Left colon (tissue), 2 donors: Measurements from ENCODE around the gene PLEKHG4B. TPM values are rescaled to one million over a fixed set of nuclear protein-coding genes. Genes with fewer than 3 reads are reported as not detected.
"Not testable (repeated sequence)": the region's sequence is repeated elsewhere in the genome, so short reads cannot be mapped to it uniquely, and the experiment has no call there.

Experiments
- ATAC-seq: fragments of 200-7000 bp; cut with Tn5 transposase; one replicate; pipeline ENCODE4 v1.9.1; 2020; ENCODE audit warnings: mild to moderate bottlenecking, moderate library complexity
- DNase-seq, 2 donors: peaks; one replicate each; pipeline ENCODE4 v3.0.0-alpha.2; 2020
- intact Hi-C, 2 donors: fragments of 100-400 bp; cut with DNase I in 1 of 2; cut with micrococcal nuclease in 1 of 2; formaldehyde crosslinking; loops; one replicate each; pipeline versions ENCODE4 v1.11.2 to v1.14.0; 2022; cut with DNase I, micrococcal nuclease
- total RNA-seq, 2 donors: library from RNA; stranded (reverse); fragmentation: NEBNext Ultra II Directional; extraction: Animal tissue kit (Norgen Biotek cat#: 25700); gene quantifications; one replicate each; pipeline ENCODE4 v1.2.1, GENCODE V29; 2021
- donor health status: DM: no; HTN: no; CAD: no.
- donor health status: DM: yes; HTN: yes; CAD: no.

Gene PLEKHG4B
- total RNA-seq, 2 donors from 2014 or later, result 0.39 TPM; not detected in 1

DNA sequence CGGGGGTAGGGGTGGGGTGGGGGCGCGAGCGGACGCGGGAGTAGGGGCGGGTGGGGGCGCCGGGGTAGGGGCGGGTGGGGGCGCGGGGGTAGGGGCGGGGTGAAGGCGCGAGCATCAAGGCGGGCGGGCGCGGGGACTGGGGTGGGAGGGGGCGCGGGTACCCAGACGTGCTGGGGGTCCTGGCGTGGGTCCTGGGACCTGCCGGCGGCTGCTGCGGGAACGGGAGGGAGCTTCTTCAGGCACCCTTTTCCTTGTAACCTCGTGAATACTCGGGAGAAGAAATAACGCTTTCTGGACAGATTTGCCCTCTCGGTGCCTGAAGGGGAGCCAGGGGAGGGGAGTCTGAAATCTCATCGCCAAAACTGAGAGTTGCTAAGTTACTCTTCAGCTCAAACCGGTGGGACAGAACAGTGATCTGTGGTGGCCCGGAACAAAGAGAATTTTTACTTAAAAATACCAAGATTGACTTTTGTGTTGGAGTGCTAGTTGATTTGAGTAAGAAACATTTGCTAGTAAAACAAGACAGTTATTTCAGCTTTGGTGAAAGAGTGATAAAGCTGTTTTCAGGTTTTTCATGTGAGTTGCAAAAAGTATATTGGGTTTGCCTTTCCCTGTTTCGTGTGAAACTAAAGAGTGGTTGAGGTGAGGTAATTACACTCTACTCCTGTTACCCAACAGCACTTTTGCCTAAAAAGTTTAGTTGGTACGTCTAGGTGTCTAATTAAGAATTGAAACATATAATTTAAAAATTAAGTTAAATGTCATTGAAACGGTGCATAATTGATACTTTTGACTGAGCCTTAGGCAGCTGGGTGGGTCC lies 643 bp downstream of the PLEKHG4B start:
- ATAC-seq (no peak), DNase-seq (no peak)
- intact Hi-C loops, result no loop called here

DNA sequence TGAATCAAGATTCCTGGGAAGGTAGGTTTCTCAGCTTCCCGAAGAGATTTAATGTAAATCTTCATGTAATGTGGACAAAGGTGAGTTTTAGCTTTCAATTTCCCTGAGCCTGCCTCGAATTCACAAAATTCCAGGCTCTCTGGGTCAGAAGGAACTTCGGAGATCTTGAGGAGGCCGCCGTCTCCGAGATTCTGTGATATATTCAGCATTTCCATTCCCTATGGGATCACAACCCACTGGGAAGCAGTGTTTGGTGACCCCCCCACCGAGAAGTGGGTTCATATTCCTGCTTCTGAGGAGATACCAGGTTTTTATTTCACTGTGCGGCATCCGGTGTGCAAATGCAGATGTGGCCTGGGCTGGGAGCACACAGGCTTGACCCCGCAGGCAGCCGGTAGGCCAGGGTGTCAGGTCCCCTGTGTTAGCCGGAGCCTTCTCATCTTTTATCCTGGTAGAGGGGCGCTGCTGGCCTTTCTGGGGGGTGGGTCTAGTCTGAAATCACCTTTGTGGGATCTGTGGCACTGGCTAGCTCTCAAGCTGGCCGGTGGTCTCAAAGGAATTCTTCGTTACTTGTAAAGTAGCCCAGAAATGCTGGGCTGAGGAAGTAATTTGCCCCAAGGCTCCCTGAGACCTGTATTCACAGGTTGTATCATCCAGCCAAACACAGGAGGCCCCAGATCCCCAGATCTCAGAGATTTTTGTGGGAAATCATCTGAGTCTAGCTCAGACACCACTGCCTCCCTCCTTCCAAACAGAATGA lies 1.4 kb downstream of the PLEKHG4B start:
- no peak for DNase-seq
- intact Hi-C loops, result no loop called here
- ATAC-seq, result no peak

DNA sequence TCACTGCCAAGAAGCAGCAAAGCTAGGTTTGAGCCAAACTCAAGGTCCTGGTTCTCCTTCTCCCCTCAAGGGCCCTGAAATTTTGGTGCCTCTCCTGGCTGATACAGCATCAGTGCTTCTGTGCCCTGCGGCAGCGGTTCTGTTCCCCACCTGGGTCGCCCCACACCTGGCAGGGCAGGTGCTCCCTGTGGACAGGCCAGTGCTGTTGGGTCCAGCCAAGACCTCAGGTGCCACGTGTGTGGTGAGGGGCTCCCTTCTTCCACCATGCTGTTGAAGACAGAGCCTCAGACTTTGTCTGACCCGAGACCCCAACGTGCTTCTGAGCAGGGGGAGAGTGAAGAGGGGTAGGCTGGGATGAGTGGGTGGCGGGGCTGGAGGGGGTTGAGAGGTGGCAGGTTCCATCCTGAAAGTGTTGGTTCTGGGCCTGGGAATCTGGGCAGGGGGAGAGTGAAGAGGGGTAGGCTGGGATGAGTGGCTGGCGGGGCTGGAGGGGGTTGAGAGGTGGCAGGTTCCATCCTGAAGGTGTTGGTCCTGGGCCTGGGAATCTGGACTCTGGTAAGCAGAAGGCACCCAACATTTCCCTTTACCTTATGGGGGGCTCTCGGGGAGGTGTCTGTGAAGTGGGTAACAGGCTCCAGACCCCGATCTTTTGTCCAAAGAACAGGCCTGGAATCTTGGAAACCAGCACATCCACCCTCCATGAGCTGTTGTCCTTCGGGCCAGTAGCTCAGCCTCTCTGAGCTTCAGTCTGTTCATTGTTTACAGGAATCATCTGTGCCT lies 2.3 kb downstream of the PLEKHG4B start:
- intact Hi-C loops, result no loop called here
- ATAC-seq, result no peak

DNA sequence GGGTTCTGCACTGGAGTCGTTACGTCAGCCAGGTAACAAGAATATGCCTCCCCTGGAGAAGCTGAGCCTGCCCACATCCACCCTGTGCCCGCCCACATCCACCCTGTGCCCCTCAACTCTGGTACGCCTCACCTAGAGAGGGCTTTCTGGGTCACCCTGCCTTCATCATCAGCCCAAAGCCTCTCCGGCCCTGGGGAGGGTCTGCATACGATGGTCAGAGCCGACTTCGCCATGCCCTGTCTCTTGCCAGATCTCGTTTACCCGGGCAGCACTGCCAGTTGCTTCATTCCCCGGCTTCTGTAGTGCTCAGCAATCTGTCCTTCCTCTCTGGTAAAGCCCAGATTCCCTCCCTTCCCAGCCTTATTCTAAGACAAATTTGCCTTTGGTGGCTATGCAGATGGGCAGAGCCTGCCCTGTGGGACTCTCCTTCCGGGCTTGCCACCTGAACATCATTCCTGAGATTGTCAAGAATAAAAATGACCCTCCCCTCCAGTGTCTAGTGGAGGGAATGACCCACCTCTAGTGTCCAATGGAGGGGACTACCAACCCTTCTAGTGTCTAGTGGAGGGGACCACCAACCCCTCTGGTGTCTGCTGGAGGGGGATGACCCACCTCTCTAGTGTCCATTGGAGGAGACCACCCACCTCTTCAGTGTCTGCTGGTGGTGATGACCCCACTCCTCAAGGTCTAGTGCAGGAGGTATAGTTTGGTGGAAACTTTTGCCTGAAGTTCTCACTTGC lies 3.4 kb downstream of the PLEKHG4B start:
- no peak for ATAC-seq
- DNase-seq, result no peak
- intact Hi-C loops, result no loop called here

More for the DNA sequence above, 2.3 kb downstream of the PLEKHG4B start:
- DNase-seq, result no peak

DNA sequence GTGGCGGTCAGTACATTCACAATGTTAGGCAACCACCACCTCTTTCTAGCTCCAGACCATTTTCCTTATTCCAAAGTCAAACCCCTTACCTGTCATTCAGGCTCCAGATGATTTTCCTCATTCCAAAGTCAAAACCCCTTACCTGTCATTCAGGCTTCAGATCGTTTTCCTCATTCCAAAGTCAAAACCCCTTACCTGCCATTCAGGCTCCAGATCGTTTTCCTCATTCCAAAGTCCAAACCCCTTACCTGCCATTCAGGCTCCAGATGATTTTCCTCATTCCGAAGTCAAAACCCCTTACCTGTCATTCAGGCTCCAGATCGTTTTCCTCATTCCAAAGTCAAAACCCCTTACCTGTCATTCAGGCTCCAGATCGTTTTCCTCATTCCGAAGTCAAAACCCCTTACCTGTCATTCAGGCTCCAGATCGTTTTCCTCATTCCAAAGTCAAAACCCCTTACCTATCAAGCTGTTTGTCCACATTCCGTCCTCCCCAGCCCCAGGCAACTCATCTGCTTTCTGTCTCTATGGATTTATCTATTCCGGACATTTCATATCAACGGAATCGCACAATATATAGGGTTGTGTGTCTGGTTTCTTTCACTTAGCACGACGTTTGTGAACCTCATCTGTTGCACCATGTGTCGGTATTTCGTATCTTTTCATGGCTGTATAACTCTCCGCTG lies 5.2 kb downstream of the PLEKHG4B start:
- DNase-seq (no peak), ATAC-seq (no peak)
- intact Hi-C loops, result no loop called here

DNA sequence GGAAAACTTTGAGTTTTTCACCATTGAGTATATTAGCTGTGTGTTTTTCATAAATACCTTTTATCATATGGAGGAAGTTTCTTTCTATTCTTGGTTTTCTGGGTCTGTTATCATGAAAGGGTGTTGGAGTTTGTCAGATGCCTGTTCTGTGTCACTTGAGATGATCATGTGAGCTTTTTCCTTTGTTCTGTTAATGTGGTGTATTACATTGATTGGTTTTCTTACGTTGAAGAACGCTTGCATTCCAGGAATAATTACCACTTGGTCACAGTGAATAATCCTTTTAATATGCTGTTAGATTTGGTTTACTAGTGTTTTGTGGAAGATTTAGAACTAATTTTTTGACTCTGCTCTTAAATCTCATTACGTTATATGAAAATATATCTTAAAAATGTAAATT lies 7.8 kb downstream of the PLEKHG4B start:
- DNase-seq, result no peak
- no peak for ATAC-seq
- intact Hi-C loops, result no loop called here

DNA sequence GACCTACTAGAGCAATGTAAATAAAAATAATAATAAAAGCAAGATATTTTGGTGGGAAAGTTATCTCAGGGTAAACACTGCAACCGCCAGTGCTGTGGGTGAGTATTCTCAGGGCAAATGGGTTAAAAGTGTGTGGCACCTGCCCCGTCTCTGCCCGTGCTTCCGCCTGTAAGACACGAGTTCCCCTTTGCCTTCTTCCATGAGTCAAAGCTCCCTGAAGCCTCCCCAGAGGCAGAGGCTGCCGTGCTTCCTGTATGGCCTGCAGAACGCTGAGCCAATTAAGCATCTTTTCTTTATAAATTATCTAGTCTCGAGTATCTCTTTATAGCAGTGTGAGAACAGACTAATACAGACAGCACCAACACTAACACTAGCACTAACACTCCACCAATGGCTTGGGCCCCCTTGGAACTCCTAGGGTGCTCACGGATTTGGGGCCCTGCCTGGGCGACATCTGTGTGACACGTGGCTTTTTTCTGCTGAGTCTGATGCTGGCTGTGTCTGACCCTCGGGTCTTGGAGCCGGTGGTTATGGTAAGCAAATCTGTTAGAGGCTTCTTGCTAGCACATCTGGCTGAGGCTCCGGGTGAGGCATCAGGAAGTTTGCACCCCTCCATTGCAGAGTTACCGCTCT lies 10.6 kb downstream of the PLEKHG4B start:
- DNase-seq (no peak), ATAC-seq (no peak)
- intact Hi-C loops, result no loop called here

DNA sequence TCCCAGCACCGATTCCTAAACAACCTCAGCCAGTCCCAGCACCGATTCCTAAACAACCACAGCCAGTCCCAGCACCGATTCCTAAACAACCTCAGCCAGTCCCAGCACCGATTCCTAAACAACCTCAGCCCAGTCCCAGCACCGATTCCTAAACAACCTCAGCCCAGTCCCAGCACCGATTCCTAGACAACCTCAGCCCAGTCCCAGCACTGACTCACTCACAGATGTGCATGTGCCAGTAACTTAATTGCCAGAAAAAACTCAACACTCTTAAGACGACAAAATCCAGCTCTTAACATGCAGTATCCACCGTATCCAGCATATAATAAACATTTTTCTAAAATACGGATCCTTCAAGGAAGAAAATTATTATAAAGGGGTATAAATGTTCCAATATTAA lies 12.1 kb downstream of the PLEKHG4B start:
- DNase-seq, ATAC-seq, intact Hi-C loops: not testable (repeated sequence)

DNA sequence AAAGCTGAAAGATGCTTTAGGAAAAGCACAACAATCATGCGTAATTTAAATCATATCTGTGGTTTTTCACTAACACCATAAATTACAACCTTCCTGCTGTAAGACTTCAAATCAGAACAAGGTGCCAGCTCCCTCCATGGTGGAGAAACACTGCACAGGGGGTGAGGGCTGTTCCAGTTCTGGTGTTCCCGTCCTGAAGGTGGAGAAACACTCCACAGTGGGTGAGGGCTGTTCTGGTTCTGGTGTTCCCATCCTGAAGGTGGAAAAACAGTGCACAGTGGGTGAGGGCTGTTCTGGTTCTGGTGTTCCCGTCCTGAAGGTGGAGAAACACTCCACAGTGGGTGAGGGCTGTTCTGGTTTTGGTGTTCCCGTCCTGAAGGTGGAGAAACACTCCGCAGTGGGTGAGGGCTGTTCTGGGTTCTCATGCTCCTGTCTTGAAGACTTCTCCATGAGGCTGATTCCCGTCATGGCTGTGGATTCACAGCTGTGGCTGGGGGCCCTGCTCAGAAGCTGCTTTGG lies 12.9 kb downstream of the PLEKHG4B start:
- intact Hi-C loops, result no loop called here
- no peak for ATAC-seq
- DNase-seq, result no peak

DNA sequence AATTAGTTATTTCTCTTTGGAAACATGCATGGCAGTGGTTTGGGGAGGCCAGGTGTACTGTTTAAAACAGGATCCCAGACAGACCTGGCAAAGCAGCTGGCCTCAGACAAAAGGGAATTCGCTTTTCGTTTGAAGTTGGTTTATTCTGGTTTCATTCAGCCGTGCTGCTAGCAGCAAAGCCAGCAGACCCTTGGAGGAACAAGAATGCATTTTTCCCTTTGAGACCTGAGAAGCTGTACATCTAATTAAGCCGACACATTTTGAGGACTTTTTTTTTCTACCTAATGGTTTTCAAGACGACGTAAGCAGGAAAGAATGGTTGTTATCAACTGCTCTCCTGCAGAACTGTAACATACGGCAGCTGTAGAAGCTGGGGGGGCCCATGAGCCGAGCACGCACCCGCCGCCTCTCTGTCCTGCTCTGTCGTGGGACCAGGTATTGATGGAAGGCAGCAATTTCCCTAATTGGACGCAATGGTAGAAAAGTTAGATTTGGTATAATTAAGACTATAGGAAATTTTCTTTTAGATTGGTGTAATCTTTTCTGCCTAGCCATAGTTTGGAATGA lies 13.6 kb downstream of the PLEKHG4B start:
- intact Hi-C loops, result no loop called here
- DNase-seq, result no peak
- no peak for ATAC-seq

DNA sequence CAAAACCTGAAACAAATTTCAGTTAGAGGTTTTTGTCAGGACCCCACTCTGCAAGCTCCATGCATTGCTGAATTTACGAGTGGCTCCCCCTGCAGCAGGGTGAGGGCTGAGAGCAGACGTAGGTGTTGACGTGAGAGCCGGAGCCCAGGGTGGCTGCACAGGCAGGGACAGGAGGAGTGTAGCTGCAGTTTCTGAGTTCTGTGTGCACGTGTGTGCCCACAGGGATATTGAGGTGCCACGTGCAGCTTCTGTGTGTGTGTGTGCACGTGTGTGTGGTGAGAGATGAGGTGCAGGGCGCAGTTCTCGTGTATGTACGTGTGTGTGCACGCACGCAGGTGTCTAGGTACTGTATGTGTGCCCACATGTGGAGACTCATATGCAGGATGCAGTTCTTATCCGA lies 14.6 kb downstream of the PLEKHG4B start:
- ATAC-seq (no peak), DNase-seq (no peak)
- intact Hi-C loops, result no loop called here

DNA sequence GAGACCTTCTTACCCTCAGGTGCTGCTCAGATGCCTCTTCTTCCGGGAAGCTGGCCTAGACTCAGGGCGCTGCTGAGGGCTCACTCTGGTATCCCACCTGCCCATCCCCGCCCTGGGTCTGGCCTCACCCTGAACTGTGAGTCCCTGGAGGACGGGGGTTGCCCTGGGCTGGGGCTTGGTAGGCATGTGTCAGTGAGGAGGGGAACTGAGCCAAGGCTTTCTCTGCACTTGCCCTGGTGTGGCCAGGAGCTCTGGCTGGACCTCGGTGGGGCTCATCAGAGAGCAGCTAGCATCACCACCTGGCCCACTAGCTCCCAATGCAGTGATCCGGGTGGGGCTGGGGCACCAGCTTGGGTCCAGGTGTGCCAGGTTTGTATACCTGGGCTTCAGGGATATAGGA lies 15.6 kb downstream of the PLEKHG4B start:
- intact Hi-C loops, result no loop called here
- no peak for DNase-seq
- ATAC-seq, result no peak

DNA sequence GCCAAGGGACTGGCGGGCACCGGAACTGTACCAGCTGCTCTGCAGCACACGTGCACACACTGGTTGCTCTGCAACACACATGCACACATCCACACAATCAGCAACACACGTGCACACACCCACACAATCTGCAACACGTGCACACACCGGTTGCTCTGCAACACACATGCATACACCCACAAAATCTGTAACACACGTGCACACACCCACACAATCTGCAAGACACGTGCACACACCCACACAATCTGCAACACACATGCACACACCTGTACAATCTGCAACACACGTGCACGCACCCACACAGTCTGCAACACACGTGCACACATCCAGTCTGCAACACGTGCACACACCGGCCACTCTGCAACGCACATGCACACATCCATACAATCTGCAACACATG lies 17.9 kb downstream of the PLEKHG4B start:
- intact Hi-C loops, result no loop called here
- ATAC-seq (no peak), DNase-seq (no peak)

DNA sequence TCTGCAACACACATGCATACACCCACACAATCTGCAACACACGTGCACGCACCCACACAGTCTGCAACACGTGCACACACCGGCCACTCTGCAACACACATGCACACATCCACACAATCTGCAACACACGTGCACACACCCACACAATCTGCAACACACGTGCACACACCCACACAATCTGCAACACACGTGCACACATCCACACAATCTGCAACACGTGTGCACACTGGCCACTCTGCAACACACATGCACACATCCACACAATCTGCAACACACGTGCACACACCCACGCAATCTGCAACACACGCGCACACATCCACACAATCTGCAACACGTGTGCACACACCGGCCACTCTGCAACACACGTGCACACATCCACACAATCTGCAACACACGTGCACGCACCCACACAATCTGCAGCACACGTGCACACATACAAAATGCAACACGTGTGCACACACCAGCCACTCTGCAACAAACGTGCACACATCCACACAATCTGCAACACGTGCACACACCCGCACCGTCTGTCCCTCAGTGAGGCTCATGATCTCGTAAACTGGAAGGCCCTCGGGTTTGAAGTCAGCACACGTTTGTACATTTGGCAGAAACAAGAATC lies 18.4 kb downstream of the PLEKHG4B start:
- ATAC-seq, result no peak
- no peak for DNase-seq
- intact Hi-C loops, result no loop called here

DNA sequence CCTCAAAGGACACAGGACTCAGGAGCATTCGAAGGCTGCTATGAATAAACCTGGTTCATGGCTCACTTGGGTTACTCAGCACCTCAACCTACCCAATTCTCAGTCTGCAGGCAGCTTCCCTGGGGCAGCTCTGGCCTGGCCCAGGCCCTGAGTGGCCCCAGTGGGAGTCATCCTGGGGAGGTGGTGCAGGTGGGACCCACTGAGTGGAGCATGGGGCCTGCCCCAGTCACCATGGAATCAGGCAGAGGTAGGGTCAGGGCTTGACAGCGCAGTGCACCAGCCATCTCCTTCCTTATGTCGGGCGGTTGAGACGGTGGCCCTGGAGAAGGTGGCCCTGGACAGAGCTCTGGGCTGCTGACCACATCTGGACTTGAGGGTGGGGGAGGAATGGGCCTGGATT lies 19.2 kb downstream of the PLEKHG4B start:
- ATAC-seq (no peak), DNase-seq (no peak)
- intact Hi-C loops, result no loop called here

DNA sequence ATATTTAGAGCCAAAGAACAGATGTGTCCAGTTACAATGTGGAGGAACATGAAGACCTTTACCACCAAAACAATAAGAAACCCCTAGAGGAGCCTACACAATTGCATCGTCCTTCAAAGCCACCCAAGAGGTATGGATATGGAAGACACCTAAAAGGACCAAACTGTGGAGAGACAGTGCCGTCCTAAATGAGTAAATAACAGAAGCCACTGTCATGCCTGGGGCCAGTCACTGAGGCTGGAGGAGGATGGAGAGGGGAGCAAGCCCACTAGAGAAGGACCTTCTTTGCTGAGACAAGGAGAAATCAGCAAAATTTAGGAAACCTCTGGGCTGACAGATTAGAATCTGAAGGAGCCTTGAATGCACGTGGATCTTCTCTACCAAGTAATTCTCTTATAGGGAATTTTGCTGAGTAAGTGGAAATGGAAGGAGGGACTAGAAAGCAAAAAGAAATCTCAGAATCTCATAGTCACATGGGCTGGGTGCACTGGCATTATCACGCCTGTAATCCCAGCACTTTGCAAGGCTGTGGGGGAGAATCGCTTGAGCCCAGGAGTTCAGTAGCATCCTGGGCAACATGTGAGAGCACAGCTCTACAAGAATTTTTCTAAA lies 27.6 kb downstream of the PLEKHG4B start:
- intact Hi-C loops, result no loop called here
- ATAC-seq (no peak), DNase-seq (no peak)

DNA sequence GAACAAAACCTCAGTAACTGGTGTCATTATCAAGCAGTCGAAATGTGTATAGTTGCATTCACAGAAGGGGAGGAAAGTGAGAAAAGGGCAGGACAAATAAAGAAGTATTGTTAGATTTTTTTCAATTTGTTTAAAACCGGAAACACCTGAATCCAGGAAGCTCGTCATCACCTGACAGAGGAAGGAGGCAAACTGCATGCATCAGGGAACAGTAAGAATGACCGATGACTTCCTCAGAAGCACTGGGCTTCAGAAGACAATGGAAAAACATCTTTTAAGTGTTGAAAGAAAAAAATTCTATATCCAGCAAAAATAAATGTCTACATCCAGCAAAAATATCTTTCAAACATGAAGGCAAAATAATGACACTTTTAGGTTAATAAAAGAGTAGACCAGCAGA lies 29.5 kb downstream of the PLEKHG4B start:
- intact Hi-C loops, result no loop called here
- ATAC-seq (no peak), DNase-seq (no peak)
